NCI-H526 treated with DMSO at 0.1 percent for 48 hours (cell line): ENCODE data around the gene TH.
"Not testable (repeated sequence)": the region's sequence is repeated elsewhere in the genome, so short reads cannot be mapped to it uniquely, and the experiment has no call there.

Experiments used
- DNase-seq: peaks from one replicate; lab custom pipeline; 2025; lab: John Stamatoyannopoulos, UW

The TH gene

GRCh38 chr11:2178055-2178773 is 6.6 kb upstream of the TH start:
- DNase-seq, result not testable (repeated sequence)

GRCh38 chr11:2177076-2177475 is 5.5 kb upstream of the TH start:
- DNase-seq, result no peak

- DNase-seq, result no peak
Observed at GRCh38 chr11:2176389-2176900, 4.8 kb upstream of the TH start.

- no peak for DNase-seq
Observed at GRCh38 chr11:2175659-2176058, 4.0 kb upstream of the TH start.

- DNase-seq, result no peak
Observed at GRCh38 chr11:2174361-2174760, 2.7 kb upstream of the TH start.

GRCh38 chr11:2173761-2174160 is 2.1 kb upstream of the TH start:
- no peak for DNase-seq

GRCh38 chr11:2173150-2173693 is 1.6 kb upstream of the TH start:
- no peak for DNase-seq

GRCh38 chr11:2172676-2173075 is 1.1 kb upstream of the TH start:
- DNase-seq, result no peak

GRCh38 chr11:2169626-2170570 is 1.7 kb downstream of the TH start:
- DNase-seq, result no peak

- DNase-seq, result no peak
Observed at GRCh38 chr11:2169005-2169378, 2.6 kb downstream of the TH start.

- no peak for DNase-seq
Observed at GRCh38 chr11:2168286-2169004, 3.2 kb downstream of the TH start.

GRCh38 chr11:2167141-2168045 is 4.2 kb downstream of the TH start:
- no peak for DNase-seq

GRCh38 chr11:2166091-2166851 is 5.3 kb downstream of the TH start:
- no peak for DNase-seq

- no peak for DNase-seq
Observed at GRCh38 chr11:2165571-2165970, 6.0 kb downstream of the TH start.

- no peak for DNase-seq
Observed at GRCh38 chr11:2164861-2165555, 6.6 kb downstream of the TH start.

- DNase-seq, result no peak
Observed at GRCh38 chr11:2164081-2164480, 7.5 kb downstream of the TH start.

- DNase-seq, result no peak
Observed at GRCh38 chr11:2163428-2163978, 8.1 kb downstream of the TH start.

GRCh38 chr11:2160736-2161259 is 10.8 kb downstream of the TH start, which contains the start of gene INS:
INS (minus strand) TSS chr11:2161209; CDS start chr11:2160971, 238 bp downstream.
- DNase-seq, result peak; percentile 19
